T-helper 1 cell treated with Interleukin-12 subunit alpha and Interleukin-12 subunit beta and Interleukin-4 antibody, amounts not matched to agents 30 μg/mL and 1 μg/mL, for 36 hours (primary cell): ENCODE data around the gene PRSS21.

ENCODE experiments used
- H3K27ac Mint-ChIP-seq: one replicate; pipeline ENCODE4 v1.8.0; 2021; ENCODE audit warnings: mild to moderate bottlenecking, mixed read lengths
- H3K27me3 Mint-ChIP-seq: one replicate; pipeline ENCODE4 v1.8.0; 2021; ENCODE audit warnings: low read depth, mixed read lengths
- H3K36me3 Mint-ChIP-seq: one replicate; pipeline ENCODE4 v1.8.0; 2021; ENCODE audit warnings: low read depth, mixed read lengths
- H3K4me1 Mint-ChIP-seq: one replicate; pipeline ENCODE4 v1.8.0; 2021; ENCODE audit warnings: low read depth, mixed read lengths
- H3K4me3 Mint-ChIP-seq: one replicate; pipeline ENCODE4 v1.8.0; 2021; ENCODE audit warnings: mild to moderate bottlenecking, moderate library complexity, mixed read lengths
- H3K9me3 Mint-ChIP-seq: one replicate; pipeline ENCODE4 v1.8.0; 2021; ENCODE audit warnings: mixed read lengths

PRSS21 gene

GRCh38 chr16:2852731-2853507 lies 35.9 kb downstream of the PRSS21 start:
- peaks cover 3% of the 10 kb centered on the region for H3K4me1 Mint-ChIP-seq
- H3K27me3 Mint-ChIP-seq: peaks cover 20% of the 10 kb centered on the region
- peaks cover 10% of the 10 kb centered on the region for H3K9me3 Mint-ChIP-seq
- H3K4me3 Mint-ChIP-seq: no peak overlapping the region
- H3K36me3 Mint-ChIP-seq: peaks cover 7% of the 10 kb centered on the region
- H3K27ac Mint-ChIP-seq: no peak overlapping the region

- H3K4me3 Mint-ChIP-seq: no peak overlapping the region
- peaks cover 10% of the 10 kb centered on the region for H3K9me3 Mint-ChIP-seq
- H3K27ac Mint-ChIP-seq: no peak overlapping the region
- peaks cover 20% of the 10 kb centered on the region for H3K27me3 Mint-ChIP-seq
- H3K36me3 Mint-ChIP-seq: peaks cover 7% of the 10 kb centered on the region
- H3K4me1 Mint-ChIP-seq: peaks cover 3% of the 10 kb centered on the region
Measured at GRCh38 chr16:2853531-2854073, 36.6 kb downstream of the PRSS21 start.

DNA sequence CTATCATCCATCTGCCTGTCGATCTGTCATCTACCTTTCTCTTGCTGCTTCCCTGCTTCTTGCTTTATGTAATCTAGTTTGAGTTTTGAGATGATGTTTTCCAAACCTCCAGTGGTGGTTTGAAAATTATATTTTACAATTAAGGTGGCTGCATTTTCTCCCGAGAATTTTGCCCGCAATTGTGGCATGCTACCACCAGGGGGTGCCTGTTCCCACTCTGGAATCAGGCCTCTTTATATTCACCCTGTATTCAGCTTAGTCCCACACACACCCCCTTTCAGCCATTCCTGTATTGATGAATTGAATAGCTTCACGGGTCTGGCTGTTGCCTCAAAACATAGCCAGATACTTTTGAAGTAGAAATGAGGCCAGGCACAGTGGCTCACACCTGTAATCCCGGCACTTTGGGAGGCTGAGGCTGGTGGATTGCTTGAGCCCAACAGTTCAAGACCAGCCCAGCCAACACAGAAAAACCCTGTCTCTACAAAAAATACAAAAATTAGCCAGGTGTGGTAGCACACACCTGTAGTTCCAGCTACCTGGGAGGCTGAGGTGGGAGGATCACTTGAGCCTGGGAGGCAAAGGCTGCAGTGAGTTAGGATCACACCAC lies 37.8 kb downstream of the PRSS21 start:
- Mint-ChIP-seq H3K4me3 (no peak overlapping the region), H3K36me3 (peaks cover 7% of the 10 kb centered on the region), H3K27me3 (peaks cover 11% of the 10 kb centered on the region), H3K27ac (no peak overlapping the region), H3K9me3 (peaks cover 10% of the 10 kb centered on the region), H3K4me1 (peaks cover 3% of the 10 kb centered on the region)

DNA sequence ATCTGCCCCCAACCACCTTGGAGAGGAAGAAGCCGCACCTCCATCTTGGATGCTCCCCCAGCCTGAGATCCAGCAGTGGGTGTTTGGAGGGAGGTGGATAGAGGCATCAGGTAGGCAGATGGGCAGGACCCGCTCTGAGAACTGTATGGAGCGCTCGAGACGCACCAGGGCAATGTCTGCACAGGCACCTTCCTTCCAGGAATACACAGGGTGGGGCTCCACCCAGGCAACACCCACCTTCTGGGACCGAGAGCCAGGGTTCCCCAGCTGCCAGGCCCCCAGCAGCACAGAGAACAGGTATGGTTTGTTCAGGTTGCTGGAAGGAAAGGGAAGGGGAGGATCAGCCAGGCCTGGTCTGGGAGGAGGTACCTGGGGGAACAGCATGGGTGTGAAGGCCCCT lies 38.5 kb downstream of the PRSS21 start:
- Mint-ChIP-seq H3K27ac (no peak overlapping the region), H3K27me3 (peaks cover 11% of the 10 kb centered on the region), H3K9me3 (peaks cover 10% of the 10 kb centered on the region), H3K4me1 (peaks cover 3% of the 10 kb centered on the region), H3K36me3 (peaks cover 7% of the 10 kb centered on the region), H3K4me3 (no peak overlapping the region)

- H3K27me3 Mint-ChIP-seq: peaks cover 11% of the 10 kb centered on the region
Measured at GRCh38 chr16:2856061-2856670, 39.1 kb downstream of the PRSS21 start.

DNA sequence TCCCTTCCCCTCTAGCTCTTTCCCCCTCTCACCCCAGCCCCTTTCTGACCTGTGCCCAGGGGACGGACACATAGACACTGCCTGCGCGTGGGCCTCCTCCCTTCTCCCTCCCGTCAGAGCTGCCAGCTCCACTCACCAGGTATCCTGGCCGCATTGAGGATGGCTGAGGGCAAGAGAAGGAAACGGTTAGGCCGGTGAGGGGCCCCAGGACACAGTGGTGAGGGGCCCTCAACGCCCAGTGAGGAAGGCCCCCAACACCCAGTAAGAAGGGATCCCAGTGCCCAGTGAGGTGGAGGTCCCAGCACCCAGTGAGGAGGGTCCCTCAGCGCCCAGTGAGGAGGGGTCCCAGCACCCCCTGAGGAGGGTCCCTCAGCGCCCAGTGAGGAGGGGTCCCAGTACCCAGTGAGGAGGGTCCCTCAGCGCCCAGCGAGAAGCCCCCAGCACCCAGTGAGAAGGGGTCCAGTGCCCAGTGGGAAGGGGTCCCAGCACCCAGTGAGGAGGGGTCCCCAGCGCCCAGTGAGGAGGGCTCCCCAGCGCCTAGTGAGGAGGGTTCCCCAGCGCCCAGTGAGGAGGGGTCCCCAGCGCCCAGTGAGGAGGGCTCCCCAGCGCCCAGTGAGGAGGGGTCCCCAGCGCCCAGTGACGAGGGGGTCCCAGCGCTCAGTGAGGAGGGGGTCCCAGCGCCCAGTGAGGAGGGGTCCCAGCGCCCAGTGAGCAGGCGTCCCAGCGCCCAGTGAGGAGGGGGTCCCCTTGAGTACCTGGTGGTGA lies 39.8 kb downstream of the PRSS21 start:
- H3K4me1 Mint-ChIP-seq: peaks cover 3% of the 10 kb centered on the region
- H3K27me3 Mint-ChIP-seq: peaks cover 11% of the 10 kb centered on the region
- H3K9me3 Mint-ChIP-seq: peaks cover 14% of the 10 kb centered on the region
- H3K27ac Mint-ChIP-seq: no peak overlapping the region
- H3K36me3 Mint-ChIP-seq: peaks cover 7% of the 10 kb centered on the region
- H3K4me3 Mint-ChIP-seq: peak overlapping the region; percentile 35

More at GRCh38 chr16:2856061-2856670, 39.1 kb downstream of the PRSS21 start:
- Mint-ChIP-seq H3K27ac (no peak overlapping the region), H3K36me3 (peaks cover 7% of the 10 kb centered on the region), H3K4me1 (peaks cover 3% of the 10 kb centered on the region), H3K4me3 (peak overlapping the region; percentile 35), H3K9me3 (peaks cover 12% of the 10 kb centered on the region)

GRCh38 chr16:2857451-2858244 lies 40.6 kb downstream of the PRSS21 start, which contains the start of gene PRSS22:
PRSS22 (minus strand) TSS chr16:2858170; CDS start chr16:2858104, 66 bp downstream.
- Mint-ChIP-seq H3K9me3 (peaks cover 14% of the 10 kb centered on the region), H3K4me3 (peak within 1 kb of the TSS; percentile 83), H3K27ac (no peak within 1 kb of the TSS), H3K27me3 (peaks cover 11% of the 10 kb centered on the region), H3K4me1 (peaks cover 3% of the 10 kb centered on the region), H3K36me3 (peaks cover 7% of the 10 kb centered on the region)

GRCh38 chr16:2858245-2859025 lies 41.4 kb downstream of the PRSS21 start:
- Mint-ChIP-seq H3K9me3 (peaks cover 14% of the 10 kb centered on the region), H3K4me3 (no peak overlapping the region), H3K4me1 (peaks cover 3% of the 10 kb centered on the region), H3K27ac (no peak overlapping the region), H3K36me3 (peaks cover 7% of the 10 kb centered on the region), H3K27me3 (peaks cover 11% of the 10 kb centered on the region)

GRCh38 chr16:2859686-2860265 lies 42.7 kb downstream of the PRSS21 start:
- H3K27me3 Mint-ChIP-seq: peaks cover 18% of the 10 kb centered on the region
- H3K36me3 Mint-ChIP-seq: peaks cover under 1% of the 10 kb centered on the region
- H3K27ac Mint-ChIP-seq: no peak overlapping the region
- H3K9me3 Mint-ChIP-seq: peaks cover 6% of the 10 kb centered on the region
- no peak overlapping the region for H3K4me3 Mint-ChIP-seq
- H3K4me1 Mint-ChIP-seq: peaks cover 3% of the 10 kb centered on the region

- peaks cover 23% of the 10 kb centered on the region for H3K27me3 Mint-ChIP-seq
- H3K27ac Mint-ChIP-seq: no peak overlapping the region
- peaks cover 3% of the 10 kb centered on the region for H3K4me1 Mint-ChIP-seq
- no peak overlapping the region for H3K4me3 Mint-ChIP-seq
- H3K36me3 Mint-ChIP-seq: no peaks in the 10 kb centered on the region
- peaks cover 5% of the 10 kb centered on the region for H3K9me3 Mint-ChIP-seq
Measured at GRCh38 chr16:2860826-2861567, 44.0 kb downstream of the PRSS21 start.

DNA sequence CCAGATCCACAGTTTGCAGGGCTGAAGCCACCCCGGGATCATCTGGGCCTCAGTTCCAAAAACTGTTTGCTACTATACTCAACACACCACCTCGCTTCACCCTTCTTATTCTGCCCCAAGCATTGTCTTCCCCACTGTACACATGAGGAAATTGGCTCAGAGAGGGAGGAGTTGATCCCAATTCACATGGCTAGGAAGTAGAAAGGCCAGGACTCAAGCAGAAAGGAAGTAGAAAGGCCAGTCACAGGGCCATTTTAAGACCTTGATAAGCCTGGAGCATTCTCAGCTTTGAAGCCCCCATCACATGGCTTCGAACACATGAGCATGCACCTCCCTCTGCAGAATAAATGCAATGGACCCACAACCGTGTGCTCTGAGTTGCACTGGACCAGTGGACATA lies 48.6 kb downstream of the PRSS21 start:
- peaks cover 17% of the 10 kb centered on the region for H3K27me3 Mint-ChIP-seq
- H3K4me3 Mint-ChIP-seq: no peak overlapping the region
- H3K4me1 Mint-ChIP-seq: peaks cover 8% of the 10 kb centered on the region
- H3K27ac Mint-ChIP-seq: no peak overlapping the region
- H3K36me3 Mint-ChIP-seq: no peaks in the 10 kb centered on the region
- H3K9me3 Mint-ChIP-seq: peaks cover 5% of the 10 kb centered on the region

- Mint-ChIP-seq H3K4me3 (peak overlapping the region; percentile 33), H3K9me3 (no peaks in the 10 kb centered on the region), H3K36me3 (no peaks in the 10 kb centered on the region), H3K27ac (peak overlapping the region; percentile 21), H3K27me3 (peaks cover 17% of the 10 kb centered on the region), H3K4me1 (peaks cover 8% of the 10 kb centered on the region)
Measured at GRCh38 chr16:2866431-2866830, 49.4 kb downstream of the PRSS21 start.
